22Rv1 (cell line): Measurements from ENCODE around the gene TRIO.

Experiments used
- H3K27ac ChIP-seq: fragments of 450-650 bp; 2 replicates; pipeline ENCODE4 v1.5.1; 2017
- ZFX ChIP-seq: fragments of 450-650 bp; IDR thresholded peaks from 2 replicates; pipeline ENCODE4 v1.6.1; 2017; ENCODE audit warnings: antibody characterized with exemption, borderline replicate concordance
- TF ChIP-seq, protein P1 (sequence below): fragments of 450-650 bp; IDR thresholded peaks from 2 replicates; pipeline ENCODE4 v1.5.1; 2017; ENCODE audit warnings: mild to moderate bottlenecking

The TRIO gene

DNA sequence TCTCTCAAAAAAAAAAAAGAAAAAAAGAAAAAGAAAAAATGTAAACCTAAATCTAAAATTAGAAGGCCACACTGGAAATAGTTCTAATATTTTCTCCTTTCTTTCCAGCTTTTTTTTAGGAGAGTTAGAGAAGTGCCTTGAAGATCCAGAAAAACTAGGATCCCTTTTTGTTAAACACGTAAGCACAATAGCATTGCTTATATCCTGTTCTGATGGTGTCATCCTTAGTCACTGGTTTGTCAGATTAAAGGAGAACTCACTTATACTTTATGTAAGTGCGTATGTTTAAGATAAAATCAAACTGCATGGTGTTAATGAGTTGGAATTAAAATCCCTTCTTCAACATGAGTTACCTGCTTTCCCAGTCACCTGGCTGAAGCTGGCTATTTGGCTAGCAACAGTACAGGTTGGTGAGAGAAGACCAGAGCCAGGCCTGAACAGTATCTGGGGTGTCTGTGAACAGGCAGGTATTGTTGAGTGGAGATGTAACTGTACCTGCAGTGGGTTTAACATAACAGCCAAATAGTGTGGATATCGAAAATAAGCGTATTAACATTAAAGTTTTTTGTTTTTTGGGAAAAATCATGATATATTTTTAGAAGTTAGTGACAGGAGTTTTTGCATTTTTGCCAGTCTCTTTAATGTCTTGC is 333.8 kb downstream of the TRIO start:
- TF ChIP-seq, protein P1, sequence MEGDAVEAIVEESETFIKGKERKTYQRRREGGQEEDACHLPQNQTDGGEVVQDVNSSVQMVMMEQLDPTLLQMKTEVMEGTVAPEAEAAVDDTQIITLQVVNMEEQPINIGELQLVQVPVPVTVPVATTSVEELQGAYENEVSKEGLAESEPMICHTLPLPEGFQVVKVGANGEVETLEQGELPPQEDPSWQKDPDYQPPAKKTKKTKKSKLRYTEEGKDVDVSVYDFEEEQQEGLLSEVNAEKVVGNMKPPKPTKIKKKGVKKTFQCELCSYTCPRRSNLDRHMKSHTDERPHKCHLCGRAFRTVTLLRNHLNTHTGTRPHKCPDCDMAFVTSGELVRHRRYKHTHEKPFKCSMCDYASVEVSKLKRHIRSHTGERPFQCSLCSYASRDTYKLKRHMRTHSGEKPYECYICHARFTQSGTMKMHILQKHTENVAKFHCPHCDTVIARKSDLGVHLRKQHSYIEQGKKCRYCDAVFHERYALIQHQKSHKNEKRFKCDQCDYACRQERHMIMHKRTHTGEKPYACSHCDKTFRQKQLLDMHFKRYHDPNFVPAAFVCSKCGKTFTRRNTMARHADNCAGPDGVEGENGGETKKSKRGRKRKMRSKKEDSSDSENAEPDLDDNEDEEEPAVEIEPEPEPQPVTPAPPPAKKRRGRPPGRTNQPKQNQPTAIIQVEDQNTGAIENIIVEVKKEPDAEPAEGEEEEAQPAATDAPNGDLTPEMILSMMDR = no peak
- TF ChIP-seq ZFX = no peak
- no peak overlapping the region for H3K27ac ChIP-seq

DNA sequence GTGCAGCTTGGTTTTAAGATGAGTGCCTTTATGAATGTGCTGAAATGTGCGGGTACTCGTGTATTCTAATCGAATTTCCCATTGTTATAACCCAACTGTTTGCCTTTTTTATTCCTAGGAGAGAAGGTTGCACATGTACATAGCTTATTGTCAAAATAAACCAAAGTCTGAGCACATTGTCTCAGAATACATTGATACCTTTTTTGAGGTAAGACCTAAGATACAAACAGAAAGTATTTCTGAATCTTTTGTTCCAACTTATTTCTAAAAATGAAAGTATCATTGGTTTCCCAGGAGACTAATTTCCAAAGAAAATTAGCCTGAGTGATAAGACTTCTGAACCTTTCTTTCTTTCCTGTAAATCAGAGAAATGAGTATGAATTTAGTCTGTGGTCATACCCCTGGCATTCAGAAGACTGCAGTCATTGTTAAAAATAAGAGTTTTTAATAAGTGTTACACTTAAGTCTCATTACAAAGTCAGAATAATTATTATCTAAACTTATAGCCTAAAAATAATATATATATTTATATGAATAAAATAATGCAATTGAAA is 336.1 kb downstream of the TRIO start:
- TF ChIP-seq, protein P1 = no peak
- TF ChIP-seq ZFX = no peak
- H3K27ac ChIP-seq = no peak overlapping the region

DNA sequence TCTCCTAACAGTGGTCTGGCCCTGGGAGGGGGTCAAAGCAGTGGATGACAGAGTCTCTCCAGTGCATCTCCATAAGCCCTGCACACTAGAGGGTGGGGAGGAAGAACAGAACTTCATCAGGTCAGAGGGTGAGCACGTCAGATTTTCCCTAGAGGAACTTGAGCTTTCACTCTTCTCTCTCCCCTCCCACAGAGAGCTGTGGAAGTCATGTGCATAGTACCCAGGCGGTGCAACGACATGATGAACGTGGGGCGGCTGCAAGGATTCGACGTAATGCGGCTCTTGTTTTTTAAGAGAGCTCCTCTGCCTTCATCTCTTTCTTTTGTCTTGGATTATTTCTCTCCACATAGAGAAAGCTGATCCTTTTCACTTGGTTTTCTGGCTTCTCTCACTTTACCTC is 338.2 kb downstream of the TRIO start:
- TF ChIP-seq, protein P1 = no peak
- TF ChIP-seq ZFX = no peak

DNA sequence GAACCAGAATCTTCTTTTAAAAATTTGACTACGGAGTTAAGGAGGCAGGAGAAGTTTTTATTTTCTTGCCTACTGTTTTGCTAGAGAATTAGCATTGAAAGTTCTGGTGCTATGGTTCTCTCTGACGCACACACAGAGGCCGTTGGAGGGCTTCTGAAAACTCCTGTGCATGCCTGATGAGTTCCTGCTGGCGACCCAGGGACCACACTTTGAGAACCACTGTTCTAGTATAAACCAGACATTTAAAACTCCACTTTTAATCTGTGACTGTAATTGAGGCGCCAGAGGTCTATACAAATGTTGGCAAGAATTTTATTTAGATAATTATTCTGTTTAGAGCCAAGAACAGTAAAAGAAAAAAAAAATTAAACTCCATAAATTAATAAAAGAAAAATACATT is 338.9 kb downstream of the TRIO start:
- TF ChIP-seq, protein P1 = no peak
- TF ChIP-seq ZFX = no peak

More for the DNA sequence above, 338.2 kb downstream of the TRIO start:
- no peak overlapping the region for H3K27ac ChIP-seq

DNA sequence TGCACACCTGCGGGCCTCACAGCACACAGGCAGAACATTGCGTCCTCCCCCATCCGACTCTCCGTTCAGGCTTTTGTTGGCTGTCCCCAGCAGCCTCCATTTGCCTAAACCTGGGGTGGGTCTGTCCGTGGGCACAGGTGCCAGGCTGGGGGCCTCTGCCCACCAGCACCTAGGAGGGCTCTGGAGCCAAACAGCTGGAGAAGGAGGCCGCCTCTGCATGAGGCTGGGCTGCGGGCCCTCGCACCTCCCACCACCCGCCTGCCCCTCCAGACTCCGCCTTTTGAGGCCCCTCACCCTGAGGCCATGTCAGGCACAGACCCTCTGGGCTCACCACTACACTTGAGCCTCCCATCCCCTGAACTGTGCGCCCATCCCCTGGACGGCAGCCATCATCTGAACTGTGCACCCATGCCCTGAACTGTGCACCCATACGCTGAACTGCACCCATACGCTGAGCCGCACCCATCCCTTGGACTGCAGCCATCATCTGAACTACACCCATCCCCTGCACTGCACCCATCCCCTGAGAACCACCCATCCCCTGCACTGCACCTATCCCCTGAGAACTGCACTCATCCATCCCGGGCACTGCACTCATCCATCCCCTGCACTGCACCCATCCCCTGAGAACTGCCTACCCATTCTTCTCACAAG is 340.5 kb downstream of the TRIO start:
- no peak for TF ChIP-seq ZFX
- TF ChIP-seq, protein P1 = no peak

More for the DNA sequence above, 338.9 kb downstream of the TRIO start:
- H3K27ac ChIP-seq = no peak overlapping the region

DNA sequence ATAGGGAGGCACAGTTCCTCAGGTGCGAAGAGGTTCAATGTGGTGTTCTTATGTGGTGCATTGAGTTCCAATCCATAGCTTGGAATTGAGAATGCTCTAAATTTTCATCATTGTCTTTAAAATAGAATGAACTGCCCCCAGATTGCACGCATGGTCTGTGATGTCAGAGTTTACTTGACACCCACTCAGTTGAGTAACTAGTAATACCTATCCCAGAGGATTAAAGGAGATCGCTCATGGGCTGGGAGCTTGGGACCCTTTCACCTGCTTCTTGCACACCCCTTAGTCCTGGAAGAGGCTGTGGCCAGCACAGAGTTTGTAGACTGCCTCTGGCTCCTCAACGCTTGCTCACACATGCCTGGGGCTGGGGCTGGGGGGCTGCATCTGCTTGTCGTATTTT is 343.3 kb downstream of the TRIO start:
- H3K27ac ChIP-seq = no peak overlapping the region
- TF ChIP-seq, protein P1 = no peak
- TF ChIP-seq ZFX = no peak

More for the DNA sequence above, 340.5 kb downstream of the TRIO start:
- H3K27ac ChIP-seq = no peak overlapping the region
